Naive thymus-derived CD4-positive, alpha-beta T cell (primary cell): ENCODE results near the gene GCFC2. TPM values are rescaled to one million over a fixed set of nuclear protein-coding genes. Genes with fewer than 3 reads are reported as not detected.
"Not testable (repeated sequence)": the region's sequence is repeated elsewhere in the genome, so short reads cannot be mapped to it uniquely, and the experiment has no call there.

ENCODE experiments used
- ATAC-seq: fragments of 150-1000 bp; cut with Tn5 transposase; 2 replicates; pipeline ENCODE4 v1.10.0; 2021; ENCODE audit warnings: mild to moderate bottlenecking, moderate library complexity
- CTCF ChIA-PET: fragments of 350-600 bp; sonication (Branson Sonifier 250); formaldehyde crosslinking; loops from one replicate; lab custom pipeline; 2021; ENCODE audit warnings: antibody characterized with exemption; lab: Charles Lee
- POLR2A ChIA-PET: fragments of 350-600 bp; sonication (Branson Sonifier 250); formaldehyde crosslinking; loops from one replicate; lab custom pipeline; 2021; ENCODE audit warnings: antibody characterized with exemption, inconsistent platforms; lab: Charles Lee
- DNase-seq, 9 donors: peaks; one replicate each; pipeline versions ENCODE4 v3.0.0 to v3.0.0-alpha.2; 2020 to 2022; ENCODE audit warnings: mixed read lengths in 1 of 9
- H3K27ac ChIP-seq: one replicate; pipeline ENCODE4 v1.7.0; 2013; ENCODE audit warnings: mild to moderate bottlenecking, low read depth, low read length, moderate library complexity
- H3K27me3 ChIP-seq, 2 donors: one replicate each; pipeline ENCODE4 v1.7.0; 2013; ENCODE audit warnings: low read length in 2 of 2, mild to moderate bottlenecking in 2 of 2, moderate library complexity in 2 of 2; ENCODE audit not compliant: control insufficient read depth in 2 of 2, insufficient read depth in 2 of 2
- H3K36me3 ChIP-seq, 3 experiments: 1 replicate in 2 of 3; 2 replicates in 1 of 3; pipeline ENCODE4 v1.7.0; 2013; ENCODE audit warnings: low read length in 3 of 3, mild to moderate bottlenecking in 3 of 3, moderate library complexity in 1 of 3; ENCODE audit not compliant: insufficient read depth in 3 of 3, control insufficient read depth in 2 of 3
- H3K4me1 ChIP-seq, 2 donors: one replicate each; pipeline ENCODE4 v1.7.0; 2013; ENCODE audit warnings: low read length in 2 of 2, mild to moderate bottlenecking in 2 of 2, moderate library complexity in 1 of 2; ENCODE audit not compliant: control insufficient read depth in 2 of 2, insufficient read depth in 2 of 2
- H3K4me3 ChIP-seq: 2 replicates; pipeline ENCODE4 v1.7.0; 2013; ENCODE audit warnings: mild to moderate bottlenecking, low read length
- H3K9me3 ChIP-seq, 3 experiments: 1 replicate in 2 of 3; 2 replicates in 1 of 3; pipeline ENCODE4 v1.7.0; 2013; ENCODE audit warnings: low read length in 3 of 3; ENCODE audit not compliant: control insufficient read depth in 2 of 3
- H3K27ac Mint-ChIP-seq, 9 donors: one replicate each; pipeline ENCODE4 v1.8.0; 2020 to 2022; ENCODE audit warnings: mixed read lengths in 9 of 9, mild to moderate bottlenecking in 8 of 9, moderate library complexity in 5 of 9, inconsistent platforms in 2 of 9
- H3K27me3 Mint-ChIP-seq, 5 donors: one replicate each; pipeline ENCODE4 v1.8.0; 2021 to 2022; ENCODE audit warnings: mixed read lengths in 5 of 5, mild to moderate bottlenecking in 1 of 5
- H3K36me3 Mint-ChIP-seq, 5 donors: one replicate each; pipeline ENCODE4 v1.8.0; 2020 to 2022; ENCODE audit warnings: mixed read lengths in 5 of 5, mild to moderate bottlenecking in 3 of 5, inconsistent platforms in 1 of 5
- H3K4me1 Mint-ChIP-seq, 7 donors: one replicate each; pipeline ENCODE4 v1.8.0; 2020 to 2022; ENCODE audit warnings: mixed read lengths in 7 of 7, mild to moderate bottlenecking in 3 of 7, inconsistent platforms in 1 of 7
- H3K4me3 Mint-ChIP-seq, 10 donors: one replicate each; pipeline ENCODE4 v1.8.0; 2020 to 2022; ENCODE audit warnings: mild to moderate bottlenecking in 10 of 10, mixed read lengths in 10 of 10, moderate library complexity in 6 of 10, inconsistent platforms in 2 of 10
- H3K9me3 Mint-ChIP-seq, 11 donors: one replicate each; pipeline ENCODE4 v1.8.0; 2020 to 2022; ENCODE audit warnings: mixed read lengths in 11 of 11, mild to moderate bottlenecking in 4 of 11, inconsistent platforms in 1 of 11, moderate library complexity in 1 of 11
- intact Hi-C, 2 donors: fragments of 100-400 bp; cut with micrococcal nuclease; formaldehyde crosslinking; loops; one replicate each; pipeline ENCODE4 v1.15.1; 2023
- polyA plus RNA-seq, 2 donors: library from polyadenylated mRNA; unstranded; fragments of 300-500 nt; fragmentation: Illumina TruSeq; gene quantifications; one replicate each; pipeline ENCODE4 v1.2.3, GENCODE V29; 2021
- total RNA-seq, 6 experiments: library from RNA in 5 of 6; stranded (reverse) in 5 of 6; gene quantifications; 1 replicate in 5 of 6; 2 replicates in 1 of 6; pipeline ENCODE4 v1.2.3 and lab custom pipeline; 2021 to 2026

The GCFC2 gene
- total and polyA plus RNA-seq, 7 experiments from 2014 or later, result 15.8 to 31.7 (median 26.5) TPM

DNA sequence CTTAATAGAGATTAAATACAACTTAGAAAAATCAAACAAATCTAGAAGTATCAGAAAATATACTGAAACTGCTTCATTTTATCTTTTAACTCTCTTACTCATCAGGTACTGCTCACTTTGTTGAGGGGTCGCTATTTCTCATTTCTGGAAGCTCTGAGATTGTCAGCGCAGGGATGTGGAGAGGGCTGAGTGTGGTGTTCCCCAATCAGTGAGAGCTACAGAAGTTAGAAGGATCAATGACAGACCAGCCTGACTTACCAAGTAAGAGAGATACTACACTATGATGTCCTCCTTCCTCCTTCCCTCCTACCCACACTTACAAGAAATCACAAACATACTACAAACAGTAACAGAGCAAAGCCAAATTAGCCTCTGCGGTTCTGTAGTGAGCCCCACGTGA lies 8.1 kb downstream of the GCFC2 start:
- peaks cover 0 to 51% (median 13%) of the 10 kb centered on the region in 3 experiments for H3K36me3 ChIP-seq
- no peak overlapping the region for H3K4me3 Mint-ChIP-seq
- H3K27ac ChIP-seq, result no peak overlapping the region
- no peaks in the 10 kb centered on the region for H3K9me3 ChIP-seq
- POLR2A ChIA-PET, result no interaction called here
- intact Hi-C loops, result no loop called here
- H3K4me3 ChIP-seq, result no peak overlapping the region
- H3K4me1 Mint-ChIP-seq, result peaks cover 3 to 16% (median 9%) of the 10 kb centered on the region in 7 donors
- no peaks in the 10 kb centered on the region for H3K27me3 ChIP-seq
- no peak for DNase-seq
- no peaks in the 10 kb centered on the region for H3K27me3 Mint-ChIP-seq
- no peaks in the 10 kb centered on the region for H3K4me1 ChIP-seq
- H3K9me3 Mint-ChIP-seq, result peaks cover 0 to under 1% (median 0%) of the 10 kb centered on the region in 11 donors
- H3K27ac Mint-ChIP-seq, result no peak overlapping the region
- peaks cover 14 to 75% (median 51%) of the 10 kb centered on the region in 5 donors for H3K36me3 Mint-ChIP-seq
- ATAC-seq, result no peak
- CTCF ChIA-PET, result no interaction called here

GRCh38 chr2:75698918-75699317 lies 11.8 kb downstream of the GCFC2 start:
- peaks cover 14 to 63% (median 48%) of the 10 kb centered on the region in 5 donors for H3K36me3 Mint-ChIP-seq
- intact Hi-C loops, result no loop called here
- no peak overlapping the region for H3K4me3 Mint-ChIP-seq
- Histone ChIP-seq H3K27ac (no peak overlapping the region), H3K27me3 (no peaks in the 10 kb centered on the region), H3K4me3 (no peak overlapping the region), H3K9me3 (no peaks in the 10 kb centered on the region), H3K4me1 (no peaks in the 10 kb centered on the region), H3K36me3 (peaks cover 0 to 49% (median 18%) of the 10 kb centered on the region in 3 experiments)
- no peak for ATAC-seq
- peaks cover 0 to 2% (median 0%) of the 10 kb centered on the region in 11 donors for H3K9me3 Mint-ChIP-seq
- H3K27me3 Mint-ChIP-seq, result no peaks in the 10 kb centered on the region
- no peak for DNase-seq
- CTCF ChIA-PET, result interaction anchor here (0.7 kb wide), 1 partner anchor 58 kb away, joined by 4 read pairs; no protein-coding TSS in a partner anchor
- POLR2A ChIA-PET, result no interaction called here
- H3K4me1 Mint-ChIP-seq, result no peaks in the 10 kb centered on the region
- no peak overlapping the region for H3K27ac Mint-ChIP-seq

DNA sequence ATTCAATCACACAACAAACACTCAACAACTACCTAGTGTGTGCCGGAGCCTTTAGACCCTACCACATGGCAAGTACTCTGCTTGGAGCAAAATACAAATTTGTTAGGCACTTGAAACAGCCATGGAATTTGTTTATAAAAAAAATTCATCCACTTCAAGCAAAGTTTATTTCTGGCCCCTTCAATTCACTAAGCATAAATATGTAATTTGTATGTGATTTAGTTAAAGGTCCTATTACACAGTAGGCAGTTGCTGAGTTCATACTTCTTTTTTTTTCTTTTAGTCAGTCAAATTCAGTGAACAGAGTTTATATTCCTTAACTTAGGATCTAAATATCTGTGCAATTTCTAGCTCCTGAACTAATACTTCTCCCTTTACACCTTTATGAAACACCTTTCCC lies 22.5 kb downstream of the GCFC2 start:
- H3K4me3 ChIP-seq, result no peak overlapping the region
- Mint-ChIP-seq H3K27me3 (no peaks in the 10 kb centered on the region), H3K9me3 (no peaks in the 10 kb centered on the region), H3K36me3 (peaks cover 18 to 59% (median 44%) of the 10 kb centered on the region in 5 donors), H3K4me1 (peaks cover 0 to 13% (median 0%) of the 10 kb centered on the region in 7 donors), H3K27ac (peak overlapping the region in 1 of 9 donors; percentile 69), H3K4me3 (no peak overlapping the region)
- DNase-seq (no peak), ATAC-seq (no peak)
- no peaks in the 10 kb centered on the region for H3K9me3 ChIP-seq
- intact Hi-C loops, result no loop called here
- no peak overlapping the region for H3K27ac ChIP-seq
- POLR2A ChIA-PET, result no interaction called here
- no peaks in the 10 kb centered on the region for H3K27me3 ChIP-seq
- H3K36me3 ChIP-seq, result peaks cover 0 to 51% (median 0%) of the 10 kb centered on the region in 3 experiments
- no peaks in the 10 kb centered on the region for H3K4me1 ChIP-seq
- CTCF ChIA-PET, result interaction anchor here (2.1 kb wide), 1 partner anchor 11 kb away, joined by 7 read pairs; no protein-coding TSS in a partner anchor

- H3K9me3 ChIP-seq, H3K27me3 ChIP-seq, H3K27ac ChIP-seq, POLR2A ChIA-PET, H3K4me1 ChIP-seq, H3K4me3 ChIP-seq, ATAC-seq, CTCF ChIA-PET, intact Hi-C loops, H3K27me3 Mint-ChIP-seq, H3K4me3 Mint-ChIP-seq, DNase-seq, H3K27ac Mint-ChIP-seq, H3K9me3 Mint-ChIP-seq: not testable (repeated sequence)
- peaks cover 21 to 55% (median 37%) of the 10 kb centered on the region in 5 donors for H3K36me3 Mint-ChIP-seq
- H3K36me3 ChIP-seq, result peaks cover 0 to 47% (median 0%) of the 10 kb centered on the region in 3 experiments
- peaks cover 0 to 13% (median 5%) of the 10 kb centered on the region in 7 donors for H3K4me1 Mint-ChIP-seq
Observed at GRCh38 chr2:75683430-75683829, 27.3 kb downstream of the GCFC2 start.

- peak overlapping the region in 5 of 9 donors; percentile 3 to 57 (median 17) for H3K27ac Mint-ChIP-seq
- no peaks in the 10 kb centered on the region for H3K27me3 ChIP-seq
- ChIA-PET POLR2A (no interaction called here), CTCF (interaction anchor here (1.0 kb wide), 1 partner anchor 13 kb away, joined by 4 read pairs; no protein-coding TSS in a partner anchor)
- H3K4me3 ChIP-seq, result no peak overlapping the region
- intact Hi-C loops, result no loop called here
- peaks cover 10 to 42% (median 19%) of the 10 kb centered on the region in 5 donors for H3K36me3 Mint-ChIP-seq
- no peaks in the 10 kb centered on the region for H3K9me3 Mint-ChIP-seq
- no peak for ATAC-seq
- H3K36me3 ChIP-seq, result peaks cover 0 to 21% (median 0%) of the 10 kb centered on the region in 3 experiments
- H3K4me1 Mint-ChIP-seq, result peaks cover 0 to 15% (median 9%) of the 10 kb centered on the region in 7 donors
- H3K4me3 Mint-ChIP-seq, result no peak overlapping the region
- H3K9me3 ChIP-seq, result no peaks in the 10 kb centered on the region
- no peak overlapping the region for H3K27ac ChIP-seq
- no peak for DNase-seq
- H3K27me3 Mint-ChIP-seq, result no peaks in the 10 kb centered on the region
- no peaks in the 10 kb centered on the region for H3K4me1 ChIP-seq
Observed at GRCh38 chr2:75680402-75680801, 30.3 kb downstream of the GCFC2 start.

DNA sequence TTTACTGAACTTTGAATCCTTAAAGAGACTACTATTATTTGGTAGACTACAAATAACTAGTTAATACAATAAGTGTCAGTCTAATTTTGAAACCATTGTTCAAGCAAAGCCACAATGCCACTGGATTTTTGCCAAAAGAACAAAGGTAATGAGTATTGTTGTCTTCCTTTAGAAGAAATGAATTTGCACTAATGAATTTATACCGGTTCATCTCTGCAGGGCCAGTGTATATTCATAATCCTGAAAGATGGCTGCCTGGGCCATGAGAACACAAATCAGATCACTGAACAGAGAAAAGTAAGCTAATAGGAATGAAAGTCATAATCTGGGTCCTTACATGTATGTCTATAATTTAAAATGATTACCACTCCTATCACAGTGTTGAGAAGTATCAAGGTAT lies 31.2 kb downstream of the GCFC2 start:
- Histone ChIP-seq H3K36me3 (peaks cover 0 to 21% (median 0%) of the 10 kb centered on the region in 3 experiments), H3K4me3 (no peak overlapping the region), H3K27ac (no peak overlapping the region), H3K9me3 (no peaks in the 10 kb centered on the region), H3K4me1 (no peaks in the 10 kb centered on the region), H3K27me3 (no peaks in the 10 kb centered on the region)
- H3K27me3 Mint-ChIP-seq, result no peaks in the 10 kb centered on the region
- DNase-seq (no peak), ATAC-seq (no peak)
- peak overlapping the region in 1 of 9 donors; percentile 5 for H3K27ac Mint-ChIP-seq
- ChIA-PET CTCF (no interaction called here), POLR2A (no interaction called here)
- H3K4me1 Mint-ChIP-seq, result peaks cover 0 to 15% (median 9%) of the 10 kb centered on the region in 7 donors
- H3K9me3 Mint-ChIP-seq, result no peaks in the 10 kb centered on the region
- intact Hi-C loops, result no loop called here
- peaks cover 8 to 33% (median 10%) of the 10 kb centered on the region in 5 donors for H3K36me3 Mint-ChIP-seq
- H3K4me3 Mint-ChIP-seq, result no peak overlapping the region

DNA sequence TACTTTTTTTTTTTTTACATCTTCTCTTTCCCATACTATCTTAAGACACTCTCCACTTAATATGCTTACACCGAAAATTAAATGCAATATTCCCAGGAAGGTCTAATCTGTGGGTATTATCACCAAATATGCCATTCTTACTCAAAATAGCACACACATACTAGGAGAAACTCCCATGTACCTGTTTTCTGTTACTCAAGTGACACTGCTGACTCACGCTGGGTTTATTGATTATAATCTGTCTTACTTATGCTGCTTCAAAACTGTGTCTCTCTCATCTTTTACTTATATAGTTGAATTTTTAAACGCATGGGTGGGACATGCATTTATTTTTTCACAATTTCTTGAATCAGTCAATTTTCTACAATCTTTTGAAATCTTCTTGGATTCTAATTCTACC lies 34.3 kb downstream of the GCFC2 start:
- Mint-ChIP-seq H3K36me3 (peaks cover 0 to 28% (median 7%) of the 10 kb centered on the region in 5 donors), H3K4me1 (peaks cover 0 to 10% (median 6%) of the 10 kb centered on the region in 7 donors), H3K4me3 (no peak overlapping the region), H3K9me3 (no peaks in the 10 kb centered on the region), H3K27me3 (no peaks in the 10 kb centered on the region), H3K27ac (no peak overlapping the region)
- ATAC-seq (no peak), DNase-seq (no peak)
- Histone ChIP-seq H3K36me3 (peaks cover 0 to 22% (median 0%) of the 10 kb centered on the region in 3 experiments), H3K27ac (no peak overlapping the region), H3K4me1 (no peaks in the 10 kb centered on the region), H3K9me3 (no peaks in the 10 kb centered on the region), H3K4me3 (no peak overlapping the region), H3K27me3 (no peaks in the 10 kb centered on the region)
- POLR2A ChIA-PET, result interaction anchor here (0.6 kb wide), 1 partner anchor 37 kb away, joined by 3 read pairs; no protein-coding TSS in a partner anchor
- intact Hi-C loops, result loop anchor here in 1 of 2 donors (2.0 kb wide), 1 partner anchor 34 kb away; the partner anchor contains the start of gene GCFC2
- CTCF ChIA-PET, result interaction anchor here (0.6 to 1.5 kb wide), 8 partner anchors 11 to 533 kb away, joined by 3 to 8 read pairs (median 5); partner anchors contain the start of gene MRPL19
